ENCODE data around the gene BEX2.

GRCh38 chrX:103347682-103348397 is 37.0 kb upstream of the BEX2 start:
- TF ChIP-seq CTCF (conservative IDR thresholded peaks at IDR 0.05; ENCODE audit: low read depth, low read length): no peak
- TF ChIP-seq EZH2 (IDR thresholded peaks at IDR 0.05; ENCODE audit: low read length, unreplicated experiment): no peak

Data from PC-3 (cell line).